ENCODE data around the gene RNF208.

DNA sequence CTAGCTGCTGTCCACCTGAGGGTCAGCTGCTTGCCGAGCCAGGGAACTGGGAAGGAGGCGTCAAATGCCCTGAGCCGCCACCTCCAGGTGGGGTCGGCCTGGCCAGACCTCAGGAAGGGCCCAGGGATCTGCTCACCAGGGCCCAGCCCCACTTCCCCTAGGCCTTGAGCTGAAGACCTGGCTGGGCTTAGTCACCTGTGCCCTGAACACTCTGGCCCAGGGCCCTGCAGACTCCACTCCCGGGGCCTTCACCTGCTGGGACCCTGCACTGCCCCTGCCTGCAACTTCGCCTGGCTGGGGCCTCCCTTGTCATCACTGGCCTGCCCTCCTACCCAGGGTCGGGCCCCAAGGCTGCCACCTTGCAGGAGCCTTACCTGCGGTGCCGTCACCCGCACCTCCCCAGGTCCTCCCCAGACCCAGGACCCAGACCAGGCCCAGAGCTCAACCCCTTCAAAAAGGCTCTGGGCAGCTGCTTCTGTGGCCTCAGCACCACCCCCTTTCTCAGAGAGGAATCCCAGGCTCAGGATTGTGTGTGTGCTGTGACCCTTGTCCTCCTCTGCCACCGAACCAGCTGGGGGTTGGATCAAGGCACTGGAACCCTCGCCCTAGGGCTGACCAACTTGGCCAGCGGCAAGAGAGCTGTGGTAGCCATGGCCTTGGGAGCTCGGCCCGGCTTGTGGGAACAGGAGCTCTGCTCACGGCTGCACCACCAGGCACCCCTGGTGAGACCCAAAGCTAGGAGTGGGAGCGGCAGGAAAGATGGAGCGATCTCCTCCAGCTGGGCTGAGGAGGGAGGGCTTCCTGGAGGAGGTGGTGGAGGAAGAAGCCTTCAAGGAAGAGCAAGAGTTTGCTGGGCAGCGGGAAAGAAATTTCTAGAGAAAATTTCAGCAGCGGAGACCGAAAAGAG, 31.9 kb upstream of the RNF208 start:
- TF ChIP-seq ZNF274 (IDR thresholded peaks at IDR 0.05; ENCODE audit: low read depth, low read length), result no peak
- no peak for TF ChIP-seq SUZ12 (IDR thresholded peaks at IDR 0.05; ENCODE audit: extremely low read depth, insufficient read depth, insufficient read length)
- TF ChIP-seq YY1 (IDR thresholded peaks at IDR 0.05; ENCODE audit: insufficient read depth, insufficient read length), result no peak

All from NT2/D1 (cell line).